Activated CD8-positive, alpha-beta T cell treated with anti-CD3 and anti-CD28 coated beads, Interleukin-2, amount 10 ng/mL, durations not matched to agents 7 days and 5 days (primary cell): ENCODE data around the gene C3orf22. TPM values are rescaled to one million over a fixed set of nuclear protein-coding genes. Genes with fewer than 3 reads are reported as not detected.
A peak's percentile ranks its signal among the peaks of the same experiment; 100 is the strongest.

Experiments
- ATAC-seq: fragments of 150-1000 bp; cut with Tn5 transposase; one replicate; pipeline ENCODE4 v1.10.0; 2021; ENCODE audit warnings: moderate library complexity
- CTCF ChIA-PET: fragments of 350-600 bp; sonication (Branson Sonifier 250); formaldehyde crosslinking; loops from one replicate; lab custom pipeline; 2021; ENCODE audit warnings: antibody characterized with exemption; lab: Charles Lee
- POLR2A ChIA-PET: fragments of 350-600 bp; sonication (Branson Sonifier 250); formaldehyde crosslinking; loops from one replicate; lab custom pipeline; 2021; ENCODE audit warnings: antibody characterized with exemption; lab: Charles Lee
- DNase-seq: peaks from one replicate; pipeline ENCODE4 v3.0.0-alpha.2; 2020
- H3K27ac Mint-ChIP-seq: one replicate; pipeline ENCODE4 v1.8.0; 2021; ENCODE audit warnings: mild to moderate bottlenecking, mixed read lengths
- H3K27me3 Mint-ChIP-seq: one replicate; pipeline ENCODE4 v1.8.0; 2021; ENCODE audit warnings: low read depth, mixed read lengths
- H3K36me3 Mint-ChIP-seq: one replicate; pipeline ENCODE4 v1.8.0; 2021; ENCODE audit warnings: low read depth, mixed read lengths
- H3K4me1 Mint-ChIP-seq: one replicate; pipeline ENCODE4 v1.8.0; 2021; ENCODE audit warnings: low read depth, mixed read lengths
- H3K4me3 Mint-ChIP-seq: one replicate; pipeline ENCODE4 v1.8.0; 2021; ENCODE audit warnings: mild to moderate bottlenecking, mixed read lengths
- H3K9me3 Mint-ChIP-seq: one replicate; pipeline ENCODE4 v1.8.0; 2022; ENCODE audit warnings: mixed read lengths; ENCODE audit not compliant: insufficient read depth
- total RNA-seq, 2 experiments: library from RNA; stranded (reverse); gene quantifications; one replicate each; pipeline ENCODE4 v1.2.3, GENCODE V29; 2021

Gene C3orf22
- total RNA-seq, 2 experiments from 2014 or later = not detected

- H3K9me3 Mint-ChIP-seq = no peaks in the 10 kb centered on the region
- H3K27ac Mint-ChIP-seq = no peak overlapping the region
- no peaks in the 10 kb centered on the region for H3K27me3 Mint-ChIP-seq
- ChIA-PET CTCF (no interaction called here), POLR2A (no interaction called here)
- no peaks in the 10 kb centered on the region for H3K36me3 Mint-ChIP-seq
- DNase-seq (no peak), ATAC-seq (no peak)
- H3K4me1 Mint-ChIP-seq = no peaks in the 10 kb centered on the region
- no peak overlapping the region for H3K4me3 Mint-ChIP-seq
Measured at GRCh38 chr3:126554560-126555525, 3.9 kb downstream of the C3orf22 start.

GRCh38 chr3:126553284-126554084, 5.2 kb downstream of the C3orf22 start:
- no peak for ATAC-seq
- Mint-ChIP-seq H3K4me3 (no peak overlapping the region), H3K4me1 (no peaks in the 10 kb centered on the region), H3K9me3 (no peaks in the 10 kb centered on the region), H3K27me3 (no peaks in the 10 kb centered on the region), H3K27ac (no peak overlapping the region), H3K36me3 (no peaks in the 10 kb centered on the region)
- ChIA-PET CTCF (no interaction called here), POLR2A (no interaction called here)
- DNase-seq = no peak

- ChIA-PET POLR2A (no interaction called here), CTCF (no interaction called here)
- DNase-seq (no peak), ATAC-seq (no peak)
- H3K27ac Mint-ChIP-seq = no peak overlapping the region
- no peaks in the 10 kb centered on the region for H3K4me1 Mint-ChIP-seq
- no peaks in the 10 kb centered on the region for H3K36me3 Mint-ChIP-seq
- no peak overlapping the region for H3K4me3 Mint-ChIP-seq
- no peaks in the 10 kb centered on the region for H3K9me3 Mint-ChIP-seq
- no peaks in the 10 kb centered on the region for H3K27me3 Mint-ChIP-seq
Measured at GRCh38 chr3:126552688-126553283, 5.9 kb downstream of the C3orf22 start.

- H3K4me1 Mint-ChIP-seq = no peaks in the 10 kb centered on the region
- no peak for DNase-seq
- H3K36me3 Mint-ChIP-seq = no peaks in the 10 kb centered on the region
- peaks cover 3% of the 10 kb centered on the region for H3K27me3 Mint-ChIP-seq
- ATAC-seq = no peak
- POLR2A ChIA-PET = no interaction called here
- H3K27ac Mint-ChIP-seq = no peak overlapping the region
- H3K9me3 Mint-ChIP-seq = no peaks in the 10 kb centered on the region
- CTCF ChIA-PET = no interaction called here
- H3K4me3 Mint-ChIP-seq = no peak overlapping the region
Measured at GRCh38 chr3:126551839-126552687, 6.7 kb downstream of the C3orf22 start.

- Mint-ChIP-seq H3K4me1 (no peaks in the 10 kb centered on the region), H3K4me3 (no peak overlapping the region), H3K36me3 (no peaks in the 10 kb centered on the region), H3K27ac (no peak overlapping the region), H3K9me3 (no peaks in the 10 kb centered on the region), H3K27me3 (peaks cover 3% of the 10 kb centered on the region)
- CTCF ChIA-PET = no interaction called here
- POLR2A ChIA-PET = no interaction called here
- peak; percentile 13 for DNase-seq
- ATAC-seq = no peak
Measured at GRCh38 chr3:126551121-126551838, 7.5 kb downstream of the C3orf22 start.

GRCh38 chr3:126550488-126551051, 8.2 kb downstream of the C3orf22 start:
- no peaks in the 10 kb centered on the region for H3K4me1 Mint-ChIP-seq
- H3K9me3 Mint-ChIP-seq = no peaks in the 10 kb centered on the region
- no peak for DNase-seq
- H3K36me3 Mint-ChIP-seq = no peaks in the 10 kb centered on the region
- ATAC-seq = no peak
- POLR2A ChIA-PET = no interaction called here
- H3K27me3 Mint-ChIP-seq = peaks cover 3% of the 10 kb centered on the region
- H3K4me3 Mint-ChIP-seq = no peak overlapping the region
- no peak overlapping the region for H3K27ac Mint-ChIP-seq
- CTCF ChIA-PET = no interaction called here

- Mint-ChIP-seq H3K4me3 (no peak overlapping the region), H3K36me3 (no peaks in the 10 kb centered on the region), H3K4me1 (no peaks in the 10 kb centered on the region), H3K9me3 (no peaks in the 10 kb centered on the region), H3K27me3 (peaks cover 3% of the 10 kb centered on the region), H3K27ac (no peak overlapping the region)
- ATAC-seq = no peak
- no peak for DNase-seq
- POLR2A ChIA-PET = no interaction called here
- CTCF ChIA-PET = interaction anchor here (0.9 kb wide), 1 partner anchor 62 kb away, joined by 3 read pairs; no protein-coding TSS in a partner anchor
Measured at GRCh38 chr3:126549861-126550487, 8.8 kb downstream of the C3orf22 start.

GRCh38 chr3:126548556-126549466, 9.9 kb downstream of the C3orf22 start:
- Mint-ChIP-seq H3K9me3 (no peaks in the 10 kb centered on the region), H3K27ac (no peak overlapping the region), H3K27me3 (peaks cover 3% of the 10 kb centered on the region), H3K4me1 (no peaks in the 10 kb centered on the region), H3K36me3 (no peaks in the 10 kb centered on the region), H3K4me3 (no peak overlapping the region)
- ATAC-seq (no peak), DNase-seq (no peak)
- POLR2A ChIA-PET = no interaction called here
- CTCF ChIA-PET = interaction anchor here (0.9 kb wide), 1 partner anchor 64 kb away, joined by 3 read pairs; no protein-coding TSS in a partner anchor

GRCh38 chr3:126547721-126548120, 11.0 kb downstream of the C3orf22 start:
- CTCF ChIA-PET = no interaction called here
- Mint-ChIP-seq H3K9me3 (no peaks in the 10 kb centered on the region), H3K27me3 (peaks cover 3% of the 10 kb centered on the region), H3K27ac (no peak overlapping the region), H3K36me3 (no peaks in the 10 kb centered on the region), H3K4me1 (no peaks in the 10 kb centered on the region), H3K4me3 (no peak overlapping the region)
- POLR2A ChIA-PET = no interaction called here
- ATAC-seq (no peak), DNase-seq (no peak)
